HepG2 (cell line): Measurements from ENCODE around the gene OPTN. TPM values are rescaled to one million over a fixed set of nuclear protein-coding genes. Genes with fewer than 3 reads are reported as not detected.

ENCODE experiments used
- ATAC-seq: fragments of 200-7000 bp; cut with Tn5 transposase; 3 replicates; pipeline ENCODE4 v1.9.1; 2020; ENCODE audit warnings: mild to moderate bottlenecking, moderate library complexity
- BruUV-seq: library from RNA; stranded (reverse); fragments of 400-500 nt; replicated peaks from 2 replicates; lab custom pipeline; 2021; lab: Mats Ljungman, UMichigan
- CTCF ChIA-PET: fragments of 300-600 bp; formaldehyde crosslinking; extraction: SDS; loops from one replicate; lab custom pipeline; 2021; ENCODE audit warnings: low total read pairs, inconsistent platforms, low intra/inter-chr PET ratio; lab: Yijun Ruan, JAX
- POLR2A ChIA-PET: fragments of 350-600 bp; sonication (Branson Sonifier 250); formaldehyde crosslinking; loops from one replicate; lab custom pipeline; 2020; ENCODE audit warnings: antibody characterized with exemption, inconsistent platforms; lab: Yijun Ruan, JAX
- DNase-seq: peaks from one replicate; pipeline ENCODE4 v3.0.0-alpha.2; 2015; ENCODE audit warnings: low spot score
- FAIRE-seq: peaks from 3 replicates; lab custom pipeline; 2011; peaks lifted over from hg19 to GRCh38; lab: Jason Lieb, UNC
- H2AFZ ChIP-seq: one replicate; pipeline ENCODE4 v1.6.1; 2011; ENCODE audit warnings: low read length, inconsistent platforms
- H3K27ac ChIP-seq: fragments of 300-600 bp; 3 replicates; pipeline ENCODE4 v1.8.0; 2011; ENCODE audit warnings: mixed run types, mild to moderate bottlenecking, mixed read lengths, low read length, inconsistent platforms; ENCODE audit not compliant: insufficient read depth; ENCODE audit errors: extremely low read length
- H3K27me3 ChIP-seq, 2 experiments: fragments of 200-600 bp in 1 of 2; 2 replicates in 1 of 2; 3 replicates in 1 of 2; pipeline versions ENCODE4 v1.6.0 to v1.8.0; 2011; ENCODE audit warnings: low read length in 2 of 2, mild to moderate bottlenecking in 2 of 2, moderate library complexity in 2 of 2, inconsistent platforms in 1 of 2; ENCODE audit not compliant: insufficient read depth in 2 of 2, control insufficient read depth in 1 of 2
- H3K36me3 ChIP-seq, 2 experiments: fragments of 200-600 bp in 1 of 2; replicated peaks in 1 of 2; 2 replicates in 1 of 2; 3 replicates in 1 of 2; pipeline versions ENCODE4 v1.5.1 to v1.8.0; 2011; ENCODE audit warnings: low read length in 2 of 2, inconsistent platforms in 1 of 2; ENCODE audit not compliant: insufficient read depth in 2 of 2, control insufficient read depth in 1 of 2
- H3K4me1 ChIP-seq: 2 replicates; pipeline ENCODE4 v1.5.1; 2012; ENCODE audit warnings: low read length, inconsistent platforms; ENCODE audit not compliant: insufficient read depth
- H3K4me2 ChIP-seq: 2 replicates; pipeline ENCODE4 v1.6.0; 2011; ENCODE audit warnings: low read depth, low read length, inconsistent platforms
- H3K4me3 ChIP-seq, 3 experiments: fragments of 200-600 bp in 1 of 3; sonication (generic), shearing (Covaris generic) in 1 of 3; replicated peaks in 1 of 3; 2 replicates each; pipeline ENCODE4 v1.5.1; 2011 to 2016; ENCODE audit warnings: low read length in 3 of 3, inconsistent platforms in 2 of 3, low read depth in 2 of 3, mild to moderate bottlenecking in 2 of 3, control low read depth in 1 of 3, mixed read lengths in 1 of 3; ENCODE audit not compliant: insufficient read depth in 1 of 3
- H3K79me2 ChIP-seq: one replicate; pipeline ENCODE4 v1.6.1; 2011; ENCODE audit warnings: low read length, inconsistent platforms; ENCODE audit not compliant: insufficient read depth
- H3K9ac ChIP-seq: 2 replicates; pipeline ENCODE4 v1.6.0; 2011; ENCODE audit warnings: mild to moderate bottlenecking, low read depth, low read length, inconsistent platforms; ENCODE audit not compliant: insufficient read depth
- H3K9me3 ChIP-seq: 2 replicates; pipeline ENCODE4 v1.5.1; 2012; ENCODE audit warnings: mild to moderate bottlenecking, low read length
- H4K20me1 ChIP-seq: 2 replicates; pipeline ENCODE4 v1.6.0; 2011; ENCODE audit warnings: inconsistent platforms, mild to moderate bottlenecking, low read length, moderate library complexity; ENCODE audit not compliant: insufficient read depth
- ATF4 ChIP-seq, 2 experiments: fragments of 450-650 bp in 1 of 2; sonication (generic) in 1 of 2; formaldehyde crosslinking; IDR thresholded peaks; 2 replicates each; pipeline versions ENCODE4 v1.5.0 to v1.8.0; 2020 to 2022; ENCODE audit warnings: mild to moderate bottlenecking in 1 of 2, missing genetic modification reagents in 1 of 2
- ATF7 ChIP-seq, 2 experiments: fragments of 450-650 bp in 1 of 2; sonication (generic) in 1 of 2; formaldehyde crosslinking in 1 of 2; IDR thresholded peaks; 2 replicates each; pipeline versions ENCODE4 v1.4.0 to v1.6.1; 2016 to 2020; ENCODE audit warnings: antibody characterized with exemption in 1 of 2, mild to moderate bottlenecking in 1 of 2, missing genetic modification reagents in 1 of 2
- BCLAF1 ChIP-seq: fragments of 450-650 bp; IDR thresholded peaks from 2 replicates; pipeline ENCODE4 v1.6.1; 2017; ENCODE audit warnings: mild to moderate bottlenecking
- KDM2A ChIP-seq: sonication (generic); formaldehyde crosslinking; IDR thresholded peaks from 2 replicates; pipeline ENCODE4 v1.4.0; 2020; ENCODE audit warnings: low read depth, missing genetic modification reagents, borderline replicate concordance
- NFE2L1 ChIP-seq: sonication (generic); formaldehyde crosslinking; IDR thresholded peaks from 2 replicates; pipeline ENCODE4 v1.4.0; 2020; ENCODE audit warnings: missing genetic modification reagents, mild to moderate bottlenecking, borderline replicate concordance
- NFIC ChIP-seq: IDR thresholded peaks from 2 replicates; pipeline ENCODE4 v1.6.1; 2012; ENCODE audit warnings: mild to moderate bottlenecking, low read length, inconsistent platforms
- NFRKB ChIP-seq: fragments of 450-650 bp; IDR thresholded peaks from 2 replicates; pipeline ENCODE4 v1.6.1; 2017
- NR2C2 ChIP-seq: sonication (generic); formaldehyde crosslinking; IDR thresholded peaks from 2 replicates; pipeline ENCODE4 v1.4.0; 2020; ENCODE audit warnings: missing genetic modification reagents, mild to moderate bottlenecking, moderate library complexity, borderline replicate concordance
- PATZ1 ChIP-seq: sonication (generic); formaldehyde crosslinking; IDR thresholded peaks from 2 replicates; pipeline ENCODE4 v1.4.0; 2020; ENCODE audit warnings: missing genetic modification reagents
- PHF21A ChIP-seq: sonication (generic); formaldehyde crosslinking; IDR thresholded peaks from 2 replicates; pipeline ENCODE4 v1.5.0; 2020; ENCODE audit warnings: mild to moderate bottlenecking, missing genetic modification reagents
- ZNF350 ChIP-seq: sonication (generic); formaldehyde crosslinking; IDR thresholded peaks from 2 replicates; pipeline ENCODE4 v1.4.0; 2020; ENCODE audit warnings: mild to moderate bottlenecking, low read depth, missing genetic modification reagents, borderline replicate concordance
- ZNF552 ChIP-seq: sonication (generic); formaldehyde crosslinking; IDR thresholded peaks from 2 replicates; pipeline ENCODE4 v1.9.0; 2022; ENCODE audit warnings: missing genetic modification reagents, mild to moderate bottlenecking, borderline replicate concordance
- ZNF773 ChIP-seq: sonication (generic); formaldehyde crosslinking; IDR thresholded peaks from 2 replicates; pipeline ENCODE4 v1.4.0; 2020; ENCODE audit warnings: missing genetic modification reagents, borderline replicate concordance
- ZNF782 ChIP-seq: sonication (generic); formaldehyde crosslinking; IDR thresholded peaks from 2 replicates; pipeline ENCODE4 v1.4.0; 2020; ENCODE audit warnings: missing genetic modification reagents, mild to moderate bottlenecking, borderline replicate concordance
- ZNF878 ChIP-seq: sonication (generic); formaldehyde crosslinking; IDR thresholded peaks from 2 replicates; pipeline ENCODE4 v1.8.1; 2023; ENCODE audit warnings: mild to moderate bottlenecking, missing genetic modification reagents, moderate library complexity
- WGBS: methylation state at CpG from one replicate; pipeline ENCODE4 v1.1.6; 2017; ENCODE audit warnings: low lambda C conversion rate; 5-methylcytosine and 5-hydroxymethylcytosine counted together
- in situ Hi-C: cut with HindIII; loops from 2 replicates; pipeline ENCODE4 v1.10.0; 2017; ENCODE audit warnings: low pct_unique_long_range_greater_than_20kb; ENCODE audit not compliant: extremely low pct_ligation_motif_present
- intact Hi-C: fragments of 100-400 bp; cut with micrococcal nuclease; formaldehyde crosslinking; loops from one replicate; pipeline ENCODE4 v1.10.0; 2022; ENCODE audit not compliant: unreplicated experiment
- polyA plus RNA-seq, 8 experiments: library from polyadenylated mRNA; depleted of rRNA in 3 of 8; stranded (reverse) in 7 of 8; unstranded in 1 of 8; fragments of >200 nt; fragmentation: Illumina TruSeq in 4 of 8; extraction: Trizol in 4 of 8; gene quantifications; 2 replicates each; pipeline versions ENCODE4 v1.2.1 to v1.2.3, GENCODE V29; 2011 to 2016; ENCODE audit warnings: low read depth in 4 of 8, missing spikeins in 1 of 8, mixed read lengths in 1 of 8; ENCODE audit not compliant: insufficient read depth in 1 of 8
- total RNA-seq, 5 experiments: library from RNA; depleted of rRNA; stranded (reverse); fragments of >200 nt; fragmentation: Illumina TruSeq; extraction: Trizol; gene quantifications; 2 replicates each; pipeline ENCODE4 v1.2.3, GENCODE V29; 2016; ENCODE audit warnings: low read depth in 1 of 5
- TF ChIP-seq, protein P1 (sequence below): sonication (generic); formaldehyde crosslinking; IDR thresholded peaks from 2 replicates; pipeline ENCODE4 v1.4.0; 2020; ENCODE audit warnings: mild to moderate bottlenecking, missing genetic modification reagents
- TF ChIP-seq, protein P2 (sequence below): sonication (generic); formaldehyde crosslinking; IDR thresholded peaks from 2 replicates; pipeline ENCODE4 v1.4.0; 2020; ENCODE audit warnings: mild to moderate bottlenecking, missing genetic modification reagents

Gene OPTN
- total and polyA plus RNA-seq, 2 of the 13 experiments (the other 11 are each of a cell fraction or from before 2014, with no cell fraction given), result 13.4 to 46.6 TPM

GRCh38 chr10:13079776-13080050, 20.2 kb upstream of the OPTN start:
- Histone ChIP-seq H3K79me2 (no peaks in the 10 kb centered on the region), H2AFZ (no peak overlapping the region), H3K27ac (no peak overlapping the region), H3K36me3 (no peaks in the 10 kb centered on the region), H3K27me3 (no peaks in the 10 kb centered on the region; a peak in 1 of 5 replicates), H3K9me3 (peaks cover 14% of the 10 kb centered on the region), H3K9ac (no peak overlapping the region), H3K4me2 (no peak overlapping the region; the same call in 1 of the 2 replicates), H3K4me1 (peaks cover 13% of the 10 kb centered on the region; the same call in 1 of the 2 replicates), H4K20me1 (no peaks in the 10 kb centered on the region), H3K4me3 (no peak overlapping the region)
- 4% methylated on average over 2 of the region's 2 CpGs for WGBS
- no TSS peak for BruUV-seq
- ChIA-PET CTCF (no interaction called here), POLR2A (no interaction called here)
- ATAC-seq (no peak), FAIRE-seq (no peak), DNase-seq (no peak)
- in situ Hi-C loops (loop anchor here (10.0 kb wide), 1 partner anchor 365 kb away; no protein-coding TSS in a partner anchor), intact Hi-C loops (no loop called here)
- no peak for TF ChIP-seq NFE2L1 (CRISPR knock-in tag)
- TF ChIP-seq, protein P1, sequence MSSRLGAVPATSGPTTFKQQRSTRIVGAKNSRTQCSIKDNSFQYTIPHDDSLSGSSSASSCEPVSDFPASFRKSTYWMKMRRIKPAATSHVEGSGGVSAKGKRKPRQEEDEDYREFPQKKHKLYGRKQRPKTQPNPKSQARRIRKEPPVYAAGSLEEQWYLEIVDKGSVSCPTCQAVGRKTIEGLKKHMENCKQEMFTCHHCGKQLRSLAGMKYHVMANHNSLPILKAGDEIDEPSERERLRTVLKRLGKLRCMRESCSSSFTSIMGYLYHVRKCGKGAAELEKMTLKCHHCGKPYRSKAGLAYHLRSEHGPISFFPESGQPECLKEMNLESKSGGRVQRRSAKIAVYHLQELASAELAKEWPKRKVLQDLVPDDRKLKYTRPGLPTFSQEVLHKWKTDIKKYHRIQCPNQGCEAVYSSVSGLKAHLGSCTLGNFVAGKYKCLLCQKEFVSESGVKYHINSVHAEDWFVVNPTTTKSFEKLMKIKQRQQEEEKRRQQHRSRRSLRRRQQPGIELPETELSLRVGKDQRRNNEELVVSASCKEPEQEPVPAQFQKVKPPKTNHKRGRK (CRISPR knock-in tag), result no peak
- TF ChIP-seq NFRKB, result no peak
- TF ChIP-seq ATF4 (CRISPR knock-in tag; IDR thresholded peaks at IDR 0.05), result no peak
- TF ChIP-seq PHF21A (CRISPR knock-in tag), result no peak
- no peak for TF ChIP-seq NFIC
- no peak for TF ChIP-seq PATZ1 (CRISPR knock-in tag)
- TF ChIP-seq BCLAF1, result no peak
- TF ChIP-seq, protein P2, sequence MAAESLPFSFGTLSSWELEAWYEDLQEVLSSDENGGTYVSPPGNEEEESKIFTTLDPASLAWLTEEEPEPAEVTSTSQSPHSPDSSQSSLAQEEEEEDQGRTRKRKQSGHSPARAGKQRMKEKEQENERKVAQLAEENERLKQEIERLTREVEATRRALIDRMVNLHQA, result no peak
- TF ChIP-seq ZNF782, result no peak
- TF ChIP-seq KDM2A (CRISPR knock-in tag), result no peak
- no peak for TF ChIP-seq ZNF878 (CRISPR knock-in tag)
- no peak for TF ChIP-seq ZNF552
- no peak for TF ChIP-seq ATF7 (IDR thresholded peaks at IDR 0.05)
- no peak for TF ChIP-seq ATF7 (CRISPR knock-in tag; IDR thresholded peaks at IDR 0.05)
- no peak for TF ChIP-seq ZNF773
- no peak for TF ChIP-seq ZNF350 (CRISPR knock-in tag)
- TF ChIP-seq NR2C2 (CRISPR knock-in tag), result no peak
